HG03135 (cell line): ENCODE measurements around the gene FOXP4.

ENCODE experiments used
- ATAC-seq: cut with Tn5 transposase; IDR thresholded peaks from one replicate; pipeline ENCODE4 v1.9.1; 2021; ENCODE audit warnings: mild to moderate bottlenecking, moderate library complexity; ENCODE audit not compliant: unreplicated experiment

FOXP4 gene

GRCh38 chr6:41563060-41563776, 17.0 kb downstream of the FOXP4 start:
- ATAC-seq = no peak

GRCh38 chr6:41564448-41565142, 18.4 kb downstream of the FOXP4 start:
- no peak for ATAC-seq

- no peak for ATAC-seq
These were observed 19.5 kb downstream of the FOXP4 start for GRCh38 chr6:41565701-41566100.

GRCh38 chr6:41566961-41567360, 20.8 kb downstream of the FOXP4 start:
- ATAC-seq = no peak

GRCh38 chr6:41567684-41568083, 21.5 kb downstream of the FOXP4 start:
- ATAC-seq = no peak

GRCh38 chr6:41568202-41568584, 22.0 kb downstream of the FOXP4 start:
- no peak for ATAC-seq

GRCh38 chr6:41568585-41569384, 22.6 kb downstream of the FOXP4 start:
- no peak for ATAC-seq

GRCh38 chr6:41570259-41570615, 24.1 kb downstream of the FOXP4 start:
- no peak for ATAC-seq

GRCh38 chr6:41571021-41571780, 25.0 kb downstream of the FOXP4 start:
- no peak for ATAC-seq

- no peak for ATAC-seq
These were observed 26.4 kb downstream of the FOXP4 start for GRCh38 chr6:41572613-41573012.

- no peak for ATAC-seq
These were observed 27.1 kb downstream of the FOXP4 start for GRCh38 chr6:41573276-41573675.

GRCh38 chr6:41573985-41574384, 27.8 kb downstream of the FOXP4 start:
- ATAC-seq = no peak

GRCh38 chr6:41575598-41575997, 29.4 kb downstream of the FOXP4 start:
- ATAC-seq = no peak

- ATAC-seq = no peak
These were observed 30.5 kb downstream of the FOXP4 start for GRCh38 chr6:41576667-41577066.

GRCh38 chr6:41577356-41578216, 31.4 kb downstream of the FOXP4 start:
- ATAC-seq = no peak

GRCh38 chr6:41578217-41579087, 32.3 kb downstream of the FOXP4 start:
- ATAC-seq = no peak

GRCh38 chr6:41579088-41579610, 33.0 kb downstream of the FOXP4 start:
- ATAC-seq = no peak

GRCh38 chr6:41580690-41581089, 34.5 kb downstream of the FOXP4 start:
- ATAC-seq = no peak

GRCh38 chr6:41581381-41581991, 35.3 kb downstream of the FOXP4 start:
- no peak for ATAC-seq
